Endothelial cell of umbilical vein (primary cell): ENCODE measurements around the gene MYF6.

ENCODE experiments used
- POLR2A ChIP-seq: IDR thresholded peaks from 2 replicates; pipeline ENCODE4 v1.6.1; 2012; ENCODE audit warnings: low read depth, mild to moderate bottlenecking, control low read depth, low read length
- TF ChIP-seq, protein P1 (sequence below), 2 donors: IDR thresholded peaks; 1 replicate in 1 of 2; 2 replicates in 1 of 2; pipeline ENCODE4 v1.5.1; 2011; ENCODE audit warnings: low read length in 2 of 2, mild to moderate bottlenecking in 2 of 2, moderate library complexity in 2 of 2, control low read depth in 1 of 2, inconsistent platforms in 1 of 2, low read depth in 1 of 2; ENCODE audit not compliant: insufficient read depth in 1 of 2; ENCODE audit errors: extremely low read depth in 1 of 2
- TF ChIP-seq, protein P2 (sequence below): IDR thresholded peaks from 2 replicates; pipeline ENCODE4 v1.6.1; 2011; ENCODE audit not compliant: insufficient read depth, insufficient read length

DNA sequence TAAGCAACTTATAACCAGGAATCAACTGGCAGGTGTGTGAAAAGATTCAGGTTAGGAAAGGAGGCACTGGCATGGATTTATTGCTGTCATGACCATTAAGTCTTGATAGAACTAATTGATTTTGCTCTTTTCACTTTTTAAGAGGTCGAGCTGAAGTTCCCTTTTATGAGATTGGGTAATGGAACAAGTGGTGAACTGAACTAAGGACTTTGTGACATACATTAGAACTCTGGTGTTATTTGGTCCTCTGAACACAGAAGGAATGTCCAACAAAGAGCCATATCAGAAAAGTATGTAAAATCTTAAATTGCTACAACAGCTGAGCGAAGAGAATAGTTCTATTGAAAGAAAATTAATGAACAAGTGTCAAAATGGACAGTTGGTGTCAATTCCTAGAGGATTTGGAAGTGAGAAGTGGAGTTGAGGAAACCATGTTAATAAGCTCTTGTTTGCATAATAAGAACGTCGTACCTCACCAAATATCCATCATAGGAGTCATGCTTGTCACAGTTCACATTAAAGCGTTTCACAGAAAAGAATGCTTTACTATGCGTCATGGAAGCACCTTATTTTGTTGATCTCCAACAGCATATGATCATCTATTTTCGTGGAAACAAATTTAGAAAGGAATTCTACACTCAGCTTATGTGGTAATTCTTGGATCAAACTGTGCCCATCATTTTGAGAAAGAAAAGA, 8.4 kb upstream of the MYF6 start:
- TF ChIP-seq, protein P1, sequence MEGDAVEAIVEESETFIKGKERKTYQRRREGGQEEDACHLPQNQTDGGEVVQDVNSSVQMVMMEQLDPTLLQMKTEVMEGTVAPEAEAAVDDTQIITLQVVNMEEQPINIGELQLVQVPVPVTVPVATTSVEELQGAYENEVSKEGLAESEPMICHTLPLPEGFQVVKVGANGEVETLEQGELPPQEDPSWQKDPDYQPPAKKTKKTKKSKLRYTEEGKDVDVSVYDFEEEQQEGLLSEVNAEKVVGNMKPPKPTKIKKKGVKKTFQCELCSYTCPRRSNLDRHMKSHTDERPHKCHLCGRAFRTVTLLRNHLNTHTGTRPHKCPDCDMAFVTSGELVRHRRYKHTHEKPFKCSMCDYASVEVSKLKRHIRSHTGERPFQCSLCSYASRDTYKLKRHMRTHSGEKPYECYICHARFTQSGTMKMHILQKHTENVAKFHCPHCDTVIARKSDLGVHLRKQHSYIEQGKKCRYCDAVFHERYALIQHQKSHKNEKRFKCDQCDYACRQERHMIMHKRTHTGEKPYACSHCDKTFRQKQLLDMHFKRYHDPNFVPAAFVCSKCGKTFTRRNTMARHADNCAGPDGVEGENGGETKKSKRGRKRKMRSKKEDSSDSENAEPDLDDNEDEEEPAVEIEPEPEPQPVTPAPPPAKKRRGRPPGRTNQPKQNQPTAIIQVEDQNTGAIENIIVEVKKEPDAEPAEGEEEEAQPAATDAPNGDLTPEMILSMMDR (IDR thresholded peaks at IDR 0.05; ENCODE audit: extremely low read depth in 1 of 2, insufficient read depth in 1 of 2, low read depth in 1 of 2, low read length in 2 of 2), result no peak
- TF ChIP-seq, protein P2, sequence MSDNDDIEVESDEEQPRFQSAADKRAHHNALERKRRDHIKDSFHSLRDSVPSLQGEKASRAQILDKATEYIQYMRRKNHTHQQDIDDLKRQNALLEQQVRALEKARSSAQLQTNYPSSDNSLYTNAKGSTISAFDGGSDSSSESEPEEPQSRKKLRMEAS, result no peak
- no peak for TF ChIP-seq POLR2A
